Measurements from ENCODE around the gene SLC12A1.

SLC12A1 gene

GRCh38 chr15:48205981-48206380 lies at the start of gene SLC12A1:
Gene SLC12A1 (plus strand): TSS chr15:48206302. CDS start chr15:48207720, 1,418 bp downstream.
- FAIRE-seq, result no peak

GRCh38 chr15:48168616-48169015 lies 37.5 kb upstream of the SLC12A1 start:
- no peak for FAIRE-seq

DNA sequence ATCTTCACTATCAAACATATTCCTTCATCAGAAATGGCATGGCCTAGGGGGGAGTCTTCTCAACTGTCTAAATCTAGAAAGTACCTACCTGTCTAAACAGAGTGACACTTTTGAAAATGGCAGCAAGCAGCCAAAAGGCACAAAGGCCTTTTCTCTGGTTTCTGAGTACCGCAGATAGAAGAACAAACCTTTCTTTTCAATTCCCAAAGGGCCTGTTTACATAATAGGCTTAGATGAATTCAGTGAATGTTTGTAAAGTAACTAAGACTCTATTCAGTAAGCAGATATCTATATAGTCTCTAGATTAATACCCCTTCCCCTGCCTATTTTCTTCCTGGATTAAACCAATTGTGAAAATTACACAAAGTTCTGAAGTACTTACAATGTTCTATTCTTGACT lies 35.1 kb upstream of the SLC12A1 start:
- no peak for FAIRE-seq

DNA sequence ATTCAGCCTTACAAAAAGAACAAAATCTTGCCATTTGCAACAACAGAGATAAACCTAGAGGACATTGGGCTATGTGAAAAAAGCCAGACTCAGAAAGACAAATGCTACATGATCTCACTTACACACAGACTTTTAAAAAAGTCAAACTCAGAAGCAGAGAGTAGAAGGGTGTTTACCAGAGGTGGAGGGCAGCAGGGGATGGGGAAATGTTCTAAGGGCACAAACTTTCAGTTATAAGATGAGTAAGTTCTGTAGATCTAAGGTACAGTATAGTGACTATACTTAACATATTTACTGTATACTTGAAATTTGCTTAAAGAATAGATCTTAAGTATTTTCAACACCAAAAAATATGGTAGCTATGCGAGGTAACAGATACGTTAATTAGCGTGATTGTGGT lies 31.0 kb upstream of the SLC12A1 start:
- no peak for FAIRE-seq

- FAIRE-seq, result no peak
Observed at GRCh38 chr15:48176112-48176511, 30.0 kb upstream of the SLC12A1 start.

DNA sequence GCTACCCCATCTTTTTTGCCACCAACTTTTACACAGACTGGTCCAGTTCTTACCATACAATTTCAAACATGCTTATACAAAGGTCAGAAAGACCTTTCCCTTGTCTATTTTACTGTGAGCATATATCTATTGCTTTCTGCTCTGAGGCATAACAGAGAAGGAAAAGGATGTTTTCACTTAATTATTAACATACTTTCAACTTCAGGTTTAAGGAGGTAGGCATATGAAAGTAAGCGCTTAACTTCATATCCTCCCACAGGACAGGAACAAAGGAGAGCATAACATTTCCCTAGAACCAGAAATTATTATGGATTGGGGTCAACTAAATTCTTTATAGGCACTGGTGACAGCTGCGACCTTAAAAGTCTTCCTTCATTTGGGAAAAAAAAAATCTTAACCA lies 29.1 kb upstream of the SLC12A1 start:
- FAIRE-seq, result no peak

DNA sequence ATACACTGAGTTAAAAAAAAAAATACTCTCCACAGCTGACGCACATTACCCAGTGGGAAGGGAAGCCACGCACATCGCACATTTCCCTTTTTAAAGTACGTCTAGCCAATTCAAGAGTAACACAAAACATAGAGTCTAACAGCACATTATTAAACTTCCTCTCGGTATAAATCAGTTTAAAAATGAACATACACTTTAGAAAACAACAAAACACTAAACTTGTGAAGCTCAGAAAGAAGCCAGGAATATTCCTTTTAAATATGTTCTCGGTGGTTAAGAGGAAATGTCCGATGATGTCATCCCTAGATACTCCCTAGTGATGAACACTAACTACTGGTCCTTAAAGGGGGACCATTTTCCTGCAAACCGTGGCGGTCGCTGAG lies 28.7 kb upstream of the SLC12A1 start:
- no peak for FAIRE-seq

GRCh38 chr15:48177766-48178647 lies 28.1 kb upstream of the SLC12A1 start, which contains the start of gene MYEF2:
Gene MYEF2 (minus strand): TSS chr15:48178295. CDS start chr15:48178237, 58 bp downstream.
- FAIRE-seq, result no peak

- no peak for FAIRE-seq
Observed at GRCh38 chr15:48178648-48178931, 27.5 kb upstream of the SLC12A1 start.

- FAIRE-seq, result no peak
Observed at GRCh38 chr15:48182749-48183148, 23.4 kb upstream of the SLC12A1 start.

GRCh38 chr15:48185529-48185928 lies 20.6 kb upstream of the SLC12A1 start:
- FAIRE-seq, result no peak

GRCh38 chr15:48186271-48186670 lies 19.8 kb upstream of the SLC12A1 start:
- FAIRE-seq, result no peak

GRCh38 chr15:48190932-48191573 lies 15.0 kb upstream of the SLC12A1 start:
- FAIRE-seq, result no peak

DNA sequence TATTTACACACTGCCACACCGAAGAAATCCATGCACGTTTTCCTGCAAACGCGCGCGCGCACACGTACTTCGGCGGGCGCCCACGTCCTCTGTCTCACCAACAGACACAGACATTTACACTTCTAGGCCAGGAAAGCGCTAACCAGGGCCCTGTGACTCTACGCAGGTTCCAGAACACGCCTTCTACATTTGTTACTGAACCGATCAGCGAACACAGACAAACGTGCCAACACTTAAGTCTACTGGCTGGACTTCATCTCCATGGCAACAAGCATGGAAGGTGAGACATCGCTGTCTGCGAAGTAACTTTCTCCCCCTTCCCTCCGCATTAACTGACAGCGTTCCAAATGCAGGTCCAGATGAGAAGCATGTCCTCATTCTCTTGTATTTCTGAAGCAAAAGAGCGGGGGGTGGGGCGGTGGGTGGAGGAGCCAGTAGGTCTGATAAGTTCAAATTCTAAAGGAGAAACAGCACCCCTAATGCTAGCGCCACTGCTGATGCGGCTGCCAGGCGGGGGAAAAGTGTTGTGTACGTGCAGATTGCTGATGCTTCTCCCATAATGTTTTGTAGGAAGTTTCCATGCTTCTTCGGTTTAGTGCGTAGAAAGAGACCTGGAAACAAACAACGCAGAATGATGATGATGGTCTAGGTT lies 14.4 kb upstream of the SLC12A1 start, which contains the start of gene CTXN2:
Gene CTXN2, plus strand, starts transcription at position 92 of the 652 bp plus-strand sequence. CDS start 9,636 bp downstream, outside the sequence.
- no peak for FAIRE-seq

GRCh38 chr15:48202068-48202467 lies 4.0 kb upstream of the SLC12A1 start:
- no peak for FAIRE-seq

DNA sequence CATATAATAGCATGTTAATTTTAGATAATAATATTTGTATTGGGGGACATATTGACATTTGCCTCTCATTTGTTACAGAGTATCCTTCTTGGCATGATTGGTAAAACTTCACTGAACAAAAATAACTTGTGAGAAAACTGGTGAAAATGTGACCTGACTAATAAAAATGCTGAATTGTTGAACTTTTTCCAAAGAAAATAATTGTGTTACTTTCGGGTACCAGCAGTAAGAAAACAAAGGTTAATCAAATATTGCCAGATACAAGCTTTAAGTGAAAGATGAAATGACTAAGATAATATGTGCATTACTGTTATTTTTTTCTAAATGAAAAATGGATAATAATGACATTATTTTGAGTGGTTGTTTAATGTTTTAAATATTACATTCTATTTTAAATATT lies 15.2 kb downstream of the SLC12A1 start:
- FAIRE-seq, result peak; percentile 11

DNA sequence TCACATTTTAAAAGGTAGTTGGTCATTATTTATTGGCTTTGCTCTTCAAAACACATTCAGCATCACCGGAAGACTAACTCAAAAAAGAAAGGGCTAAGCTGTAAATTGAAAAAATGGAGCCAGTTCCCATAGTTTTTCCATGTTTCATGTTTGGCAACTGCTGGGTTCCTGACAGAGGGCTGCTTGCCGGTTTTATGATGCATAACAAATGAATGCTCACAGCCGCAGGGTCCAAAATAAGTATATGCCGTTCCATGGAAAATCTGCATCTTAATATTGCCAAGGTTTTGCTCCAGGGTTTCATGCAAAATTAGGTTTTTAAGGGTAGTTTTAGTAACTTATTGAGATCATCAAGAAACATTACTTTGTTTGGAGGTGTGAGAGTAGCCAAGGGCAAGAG lies 15.8 kb downstream of the SLC12A1 start:
- FAIRE-seq, result no peak

- FAIRE-seq, result no peak
Observed at GRCh38 chr15:48222627-48223026, 16.5 kb downstream of the SLC12A1 start.

DNA sequence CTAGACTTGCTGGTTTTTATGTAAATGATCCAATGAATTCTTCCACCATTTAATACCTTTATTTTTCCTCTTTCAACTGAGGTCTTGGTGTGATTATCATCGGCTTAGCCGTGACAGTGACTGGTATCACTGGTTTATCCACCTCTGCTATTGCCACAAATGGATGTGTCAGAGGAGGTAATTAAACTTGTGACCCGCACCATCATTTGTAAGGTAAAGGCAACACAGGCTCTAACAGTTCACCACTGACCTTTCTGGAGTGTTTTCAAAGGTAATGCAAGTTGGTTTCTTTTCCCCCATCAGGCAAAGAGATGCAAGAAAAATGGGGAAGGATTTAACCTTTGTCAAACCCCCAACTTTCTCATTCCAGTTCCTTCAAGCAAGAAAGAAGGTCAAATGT lies 19.7 kb downstream of the SLC12A1 start:
- no peak for FAIRE-seq

GRCh38 chr15:48230498-48230897 lies 24.4 kb downstream of the SLC12A1 start:
- FAIRE-seq, result no peak

GRCh38 chr15:48233246-48233645 lies 27.1 kb downstream of the SLC12A1 start:
- no peak for FAIRE-seq

DNA sequence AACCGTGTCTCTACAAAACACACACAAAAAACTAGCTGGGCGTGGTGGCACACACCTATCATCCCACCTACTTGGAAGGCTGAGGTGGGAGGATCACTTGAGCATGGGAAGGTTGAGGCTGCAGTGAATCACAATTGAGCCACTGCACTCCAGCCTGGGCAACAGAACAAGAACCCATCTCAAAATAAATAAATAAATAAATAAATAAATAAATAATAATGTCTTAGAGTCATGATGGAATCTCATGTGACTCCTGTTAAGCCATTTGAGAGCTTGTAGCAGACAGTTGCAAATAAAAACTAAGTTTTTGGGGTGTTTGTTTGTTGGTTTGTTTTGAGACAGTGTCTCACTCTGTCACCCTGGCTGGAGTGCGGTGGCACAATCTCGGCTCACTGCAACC lies 33.2 kb downstream of the SLC12A1 start:
- FAIRE-seq, result no peak

- FAIRE-seq, result no peak
Observed at GRCh38 chr15:48242015-48242414, 35.9 kb downstream of the SLC12A1 start.

GRCh38 chr15:48242535-48242934 lies 36.4 kb downstream of the SLC12A1 start:
- FAIRE-seq, result no peak
